ENCODE measurements around the gene LSM11.
"Not testable (repeated sequence)": the region's sequence is repeated elsewhere in the genome, so short reads cannot be mapped to it uniquely, and the experiment has no call there.

The LSM11 gene

GRCh38 chr5:157743163-157744050 is at the start of gene LSM11:
LSM11 (plus strand) TSS chr5:157743712; CDS start chr5:157743751, 39 bp downstream.
- DNase-seq = peak; percentile 91

- not testable (repeated sequence) for DNase-seq
These were observed 49.7 kb upstream of the LSM11 start for GRCh38 chr5:157693816-157694215.

- DNase-seq = not testable (repeated sequence)
These were observed 47.4 kb upstream of the LSM11 start for GRCh38 chr5:157696154-157696553.

- not testable (repeated sequence) for DNase-seq
These were observed 44.8 kb upstream of the LSM11 start for GRCh38 chr5:157698674-157699073.

DNA sequence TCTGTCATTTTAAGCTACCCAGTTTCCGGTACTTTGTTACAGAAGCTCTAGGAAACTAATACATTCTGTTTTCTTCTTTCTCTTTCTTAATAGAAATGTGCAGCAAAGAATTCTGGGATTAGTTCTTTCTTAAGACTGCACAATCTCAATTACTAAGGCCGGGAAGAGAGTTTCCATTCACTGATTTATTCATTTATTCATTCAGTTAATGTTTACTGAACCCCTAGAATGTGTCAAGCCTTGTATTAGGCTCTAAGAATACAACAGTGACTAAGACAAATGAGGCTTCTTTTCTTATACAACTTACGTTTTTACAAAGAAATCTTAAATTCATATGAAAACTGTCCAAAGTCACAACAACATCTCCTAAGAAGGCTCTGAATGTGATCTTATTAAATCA is 39.8 kb upstream of the LSM11 start:
- no peak for DNase-seq

- DNase-seq = no peak
These were observed 34.6 kb upstream of the LSM11 start for GRCh38 chr5:157708866-157709265.

- DNase-seq = no peak
These were observed 34.2 kb upstream of the LSM11 start for GRCh38 chr5:157709346-157709745.

DNA sequence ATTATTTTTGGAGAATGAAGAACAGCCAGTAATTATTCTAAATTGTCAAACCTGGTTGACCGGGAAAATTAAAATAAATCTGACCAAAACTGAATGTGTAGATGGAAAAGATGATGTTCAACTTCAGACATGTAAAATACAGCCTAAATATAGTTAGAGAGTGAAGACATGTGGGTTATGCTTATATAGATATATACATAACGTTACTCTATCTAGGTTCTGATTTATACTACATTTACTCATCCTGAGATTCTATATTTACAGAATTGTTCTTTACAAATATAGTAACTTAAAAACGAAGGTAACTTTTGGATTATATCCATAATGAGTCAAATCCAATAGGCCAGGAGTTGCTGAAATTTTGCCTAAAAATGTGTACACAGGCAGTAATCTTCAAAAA is 33.1 kb upstream of the LSM11 start:
- no peak for DNase-seq

DNA sequence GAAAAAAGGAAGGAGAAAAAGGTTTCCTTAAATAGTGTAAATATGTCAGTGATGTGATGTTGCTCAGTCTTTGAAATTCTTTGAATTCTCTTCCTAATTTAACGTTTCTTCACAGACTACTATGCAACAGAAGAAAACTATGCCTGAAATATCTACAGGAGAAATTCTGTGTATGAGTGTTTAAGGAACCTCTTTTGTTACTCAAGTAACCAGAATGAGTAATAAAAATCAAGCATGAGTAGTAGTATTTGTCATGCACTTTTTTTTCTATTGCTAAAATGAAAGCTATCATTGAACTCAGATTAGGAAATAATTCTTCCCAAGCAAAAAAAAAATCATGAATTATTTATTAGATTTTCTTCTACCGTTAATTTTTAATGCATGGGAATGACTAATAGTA is 32.6 kb upstream of the LSM11 start:
- no peak for DNase-seq

DNA sequence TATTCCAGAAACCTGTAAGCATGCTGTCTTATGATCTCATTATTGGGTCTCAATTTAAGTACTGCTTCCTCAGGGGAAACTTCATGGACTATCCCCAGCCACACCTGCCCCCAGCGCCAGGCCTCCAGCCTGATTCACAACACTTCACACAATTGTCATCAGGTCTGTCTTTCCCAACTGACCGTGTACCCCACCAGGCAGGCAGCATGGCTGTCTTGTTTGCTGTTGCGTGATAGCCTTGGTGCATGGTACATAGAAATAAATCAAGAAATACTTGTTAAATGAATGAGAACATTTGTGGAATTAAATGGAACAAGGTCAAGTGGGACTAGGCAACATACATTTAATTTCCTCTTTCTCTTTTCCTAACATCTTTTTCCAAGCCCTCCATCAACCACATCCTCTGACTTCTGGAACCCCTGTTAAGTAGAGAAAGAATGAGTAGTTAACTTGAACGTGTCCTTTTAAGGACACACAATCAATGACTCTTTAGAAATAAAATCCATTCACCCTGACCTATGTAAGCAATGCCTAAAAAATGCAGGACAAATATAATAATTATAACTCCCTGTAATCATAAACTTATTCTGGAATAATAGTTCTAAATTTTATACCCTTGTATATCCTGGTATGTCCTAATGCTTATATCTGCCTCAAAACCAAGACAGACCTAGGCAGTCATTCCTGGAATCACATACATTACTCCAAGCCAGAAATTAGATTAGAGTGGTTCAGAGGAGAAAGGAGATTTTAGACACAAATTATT is 29.5 kb upstream of the LSM11 start:
- no peak for DNase-seq

- DNase-seq = no peak
These were observed 29.0 kb upstream of the LSM11 start for GRCh38 chr5:157714596-157714864.

DNA sequence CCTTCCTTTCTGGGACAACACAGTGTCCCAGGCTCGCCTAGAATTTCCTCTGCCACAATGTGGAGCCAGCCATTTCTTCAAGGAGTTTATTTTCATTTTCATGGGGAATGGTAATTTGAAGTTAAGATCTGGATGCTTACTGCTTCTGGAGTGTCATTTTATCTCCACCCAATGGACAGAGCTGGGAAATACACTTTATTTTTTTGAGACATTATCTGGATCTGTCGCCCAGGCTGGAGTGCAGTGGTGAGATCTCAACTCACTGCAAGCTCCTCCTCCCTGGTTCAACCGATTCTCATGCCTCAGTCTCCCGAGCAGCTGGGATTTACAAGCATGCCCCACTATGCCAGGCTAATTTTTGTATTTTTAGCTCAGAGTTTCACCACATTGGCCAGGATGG is 25.0 kb upstream of the LSM11 start:
- DNase-seq = peak; percentile 68

- DNase-seq = no peak
These were observed 24.3 kb upstream of the LSM11 start for GRCh38 chr5:157719245-157719644.

DNA sequence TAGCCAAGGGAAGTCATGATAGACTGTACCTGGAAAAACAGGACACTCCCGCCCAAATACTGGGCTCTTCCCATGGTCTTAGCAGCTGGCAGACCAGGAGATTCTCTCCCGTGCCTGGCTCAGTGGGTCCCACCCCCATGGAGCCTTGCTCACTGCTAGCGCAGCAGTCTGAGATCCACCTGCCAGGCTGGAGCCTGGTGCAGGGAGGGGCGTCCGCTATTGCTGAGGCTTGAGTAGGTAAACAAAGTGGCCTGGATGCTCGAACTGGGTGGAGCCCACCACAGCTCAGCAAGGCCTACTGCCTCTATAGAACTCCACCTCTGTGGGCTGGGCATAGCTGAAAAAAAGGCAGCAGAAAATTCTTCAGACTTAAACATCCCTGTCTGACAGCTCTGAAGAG is 22.4 kb upstream of the LSM11 start:
- no peak for DNase-seq

GRCh38 chr5:157722895-157723294 is 20.6 kb upstream of the LSM11 start:
- DNase-seq = not testable (repeated sequence)

GRCh38 chr5:157726607-157727006 is 16.9 kb upstream of the LSM11 start:
- not testable (repeated sequence) for DNase-seq

DNA sequence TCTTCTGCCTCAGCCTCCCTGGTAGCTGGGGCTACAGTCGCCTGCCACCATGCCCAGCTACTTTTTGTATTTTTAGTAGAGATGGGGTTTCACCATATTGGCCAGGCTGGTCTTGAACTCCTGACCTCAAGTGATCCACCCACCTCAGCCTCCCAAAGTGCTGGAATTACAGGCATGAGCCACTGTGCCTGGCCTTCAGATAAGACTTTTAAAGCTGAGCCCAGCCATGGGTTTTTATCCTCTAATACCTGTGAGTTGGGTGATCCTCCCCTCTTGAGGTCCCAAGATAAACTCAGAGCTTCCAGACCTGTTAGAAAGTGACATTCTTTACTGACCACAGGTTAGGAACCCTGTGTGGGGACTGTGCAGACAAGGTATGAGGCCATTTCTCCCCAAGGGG is 15.7 kb upstream of the LSM11 start:
- DNase-seq = not testable (repeated sequence)

DNA sequence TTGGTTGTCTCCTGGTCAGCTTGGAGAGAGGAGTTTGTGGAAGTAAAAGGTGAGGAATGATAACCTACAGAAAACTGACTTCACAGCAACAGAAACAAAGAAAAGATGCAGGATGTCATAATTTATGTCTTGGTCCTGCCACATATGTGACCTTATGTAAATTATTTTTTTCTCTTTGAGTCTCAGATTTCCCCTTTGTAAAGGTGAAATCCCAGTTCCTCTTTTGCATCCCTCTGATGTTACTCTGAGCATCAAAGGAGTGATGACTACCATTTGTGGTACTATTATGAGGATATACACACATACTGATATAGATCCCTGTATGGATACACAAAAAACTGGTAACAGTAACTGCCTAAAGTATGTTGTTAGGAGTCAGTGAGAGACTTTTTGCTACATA is 13.7 kb upstream of the LSM11 start:
- DNase-seq = no peak

DNA sequence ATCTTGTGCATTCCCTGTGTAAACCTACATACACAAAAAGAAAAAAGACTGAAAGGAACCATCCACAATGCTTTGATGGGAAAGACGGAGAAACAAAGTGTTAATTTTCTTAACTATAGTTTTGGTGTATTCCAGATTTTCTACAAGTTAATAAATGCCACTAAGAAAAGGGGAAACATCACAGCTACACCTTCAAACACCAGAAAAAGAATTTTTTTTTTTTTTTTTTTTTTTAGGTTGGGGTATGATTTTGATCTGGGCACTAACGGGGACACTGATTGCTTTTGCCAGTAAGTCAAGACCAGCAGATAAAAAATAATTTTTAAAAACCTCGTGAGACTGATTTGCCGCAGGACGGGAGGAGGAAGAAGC is 12.6 kb upstream of the LSM11 start:
- DNase-seq = no peak

DNA sequence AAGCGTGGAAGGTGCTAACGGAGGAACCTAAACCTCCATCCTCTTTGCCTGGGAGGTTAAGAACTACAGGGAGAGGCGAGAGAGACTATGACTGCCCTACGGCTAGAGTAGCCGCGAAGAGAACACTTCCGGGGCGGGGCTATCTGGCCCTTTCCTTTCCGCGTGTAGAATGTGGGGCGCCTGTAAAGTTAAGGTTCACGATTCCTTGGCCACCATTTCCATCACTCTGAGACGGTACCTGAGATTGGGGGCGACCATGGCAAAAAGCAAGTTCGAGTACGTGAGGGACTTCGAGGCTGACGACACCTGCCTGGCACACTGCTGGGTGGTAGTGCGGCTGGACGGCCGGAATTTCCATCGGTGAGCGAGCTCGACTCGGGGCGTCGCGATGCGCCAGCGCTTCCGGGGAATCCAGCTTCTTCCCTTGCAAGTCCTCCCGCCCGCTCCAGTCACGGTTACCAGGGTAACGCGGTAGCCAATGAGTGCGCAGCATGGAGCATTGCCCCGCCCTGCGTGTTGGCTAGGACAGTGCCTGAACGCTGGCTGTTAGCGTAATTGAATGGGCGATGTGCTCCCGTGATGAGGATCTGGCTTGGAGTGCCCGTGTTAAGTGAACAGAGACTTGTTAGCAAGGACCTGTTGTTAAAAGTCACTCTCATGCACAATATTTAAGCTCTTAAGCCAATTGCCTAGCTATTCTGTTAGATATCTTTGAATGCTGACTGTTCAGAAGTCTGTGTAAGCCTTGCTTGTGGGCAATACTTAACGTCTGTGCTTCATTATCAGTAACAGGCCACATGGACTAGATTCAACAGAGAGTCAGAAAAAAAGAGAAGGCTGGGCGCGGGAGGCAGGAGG is 12.0 kb upstream of the LSM11 start, which contains the start of gene THG1L:
Gene THG1L, plus strand, starts transcription at position 149 of the 858 bp plus-strand sequence. Its CDS starts 21 bp downstream, at position 170.
- DNase-seq = peak; percentile 98

GRCh38 chr5:157732130-157732514 is 11.4 kb upstream of the LSM11 start:
- DNase-seq = no peak

DNA sequence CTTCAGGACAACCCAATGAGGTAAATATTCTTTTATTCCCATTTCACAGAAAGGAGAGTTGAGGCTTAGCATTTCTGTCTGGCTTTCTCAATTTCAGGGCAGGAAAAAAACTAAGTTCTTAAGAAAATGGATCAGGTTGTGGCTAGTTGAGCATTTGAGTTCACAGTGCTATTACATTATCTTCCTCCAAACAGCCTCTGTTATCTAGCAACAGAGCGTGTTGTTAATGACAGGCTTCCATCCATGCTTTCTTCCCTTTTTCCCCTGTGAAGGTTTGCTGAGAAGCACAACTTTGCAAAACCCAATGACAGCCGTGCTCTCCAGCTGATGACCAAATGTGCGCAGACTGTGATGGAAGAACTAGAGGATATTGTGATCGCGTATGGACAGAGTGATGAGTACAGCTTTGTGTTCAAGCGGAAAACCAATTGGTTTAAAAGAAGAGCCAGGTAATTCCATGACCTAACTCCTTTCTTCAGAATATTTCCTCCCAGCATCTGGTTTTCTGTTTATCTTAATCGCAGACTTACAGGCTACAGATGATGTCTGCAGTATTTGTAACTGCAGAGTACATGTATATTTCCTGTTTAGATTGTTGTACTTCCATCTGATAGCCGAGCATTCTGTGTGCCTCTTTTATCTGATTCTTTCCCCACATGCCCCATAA is 10.8 kb upstream of the LSM11 start:
- no peak for DNase-seq

DNA sequence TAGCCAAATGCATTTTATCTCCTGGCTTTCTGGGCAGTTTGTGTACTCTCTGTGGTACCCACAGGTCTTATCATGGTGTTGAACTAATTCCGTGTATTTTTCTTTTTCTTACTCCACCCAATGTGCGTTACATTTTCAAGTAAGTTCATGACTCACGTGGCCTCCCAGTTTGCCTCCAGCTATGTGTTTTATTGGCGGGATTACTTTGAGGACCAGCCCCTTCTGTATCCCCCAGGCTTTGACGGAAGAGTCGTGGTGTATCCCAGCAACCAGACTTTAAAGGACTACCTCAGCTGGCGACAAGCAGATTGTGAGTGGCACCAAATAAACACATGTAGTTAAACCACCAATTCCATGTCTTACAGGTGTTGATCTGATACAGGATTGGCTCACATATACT is 9.1 kb upstream of the LSM11 start:
- no peak for DNase-seq

Measured in CD4-positive, alpha-beta T cell treated with Interleukin-17A for 1 hour (primary cell).